HG02885 (cell line): ENCODE measurements around the gene FANCC.
A peak's percentile ranks its signal among the peaks of the same experiment; 100 is the strongest.
"Not testable (repeated sequence)": the region's sequence is repeated elsewhere in the genome, so short reads cannot be mapped to it uniquely, and the experiment has no call there.

Experiments
- ATAC-seq: cut with Tn5 transposase; IDR thresholded peaks from one replicate; pipeline ENCODE4 v1.9.1; 2021; ENCODE audit warnings: mild to moderate bottlenecking; ENCODE audit not compliant: unreplicated experiment, poor library complexity

FANCC gene

GRCh38 chr9:95330720-95331404 lies 13.4 kb upstream of the FANCC start:
- ATAC-seq, result no peak

- ATAC-seq, result not testable (repeated sequence)
Measured at GRCh38 chr9:95329061-95329460, 11.6 kb upstream of the FANCC start.

- ATAC-seq, result no peak
Measured at GRCh38 chr9:95327239-95327865, 9.8 kb upstream of the FANCC start.

- no peak for ATAC-seq
Measured at GRCh38 chr9:95325221-95325620, 7.7 kb upstream of the FANCC start.

GRCh38 chr9:95317893-95318211 lies 343 bp upstream of the FANCC start:
- no peak for ATAC-seq

GRCh38 chr9:95316794-95317118 lies 753 bp downstream of the FANCC start:
- peak; percentile 49 for ATAC-seq

- ATAC-seq, result no peak
Measured at GRCh38 chr9:95316274-95316673, 1.2 kb downstream of the FANCC start.

- ATAC-seq, result no peak
Measured at GRCh38 chr9:95315108-95315746, 2.3 kb downstream of the FANCC start.

- no peak for ATAC-seq
Measured at GRCh38 chr9:95313010-95313498, 4.5 kb downstream of the FANCC start.

- no peak for ATAC-seq
Measured at GRCh38 chr9:95311961-95312360, 5.5 kb downstream of the FANCC start.

- no peak for ATAC-seq
Measured at GRCh38 chr9:95307538-95307937, 10.0 kb downstream of the FANCC start.

GRCh38 chr9:95306819-95307218 lies 10.7 kb downstream of the FANCC start:
- ATAC-seq, result no peak

GRCh38 chr9:95305770-95306492 lies 11.6 kb downstream of the FANCC start:
- no peak for ATAC-seq

- no peak for ATAC-seq
Measured at GRCh38 chr9:95302479-95302878, 15.0 kb downstream of the FANCC start.

- no peak for ATAC-seq
Measured at GRCh38 chr9:95297760-95298159, 19.7 kb downstream of the FANCC start.

GRCh38 chr9:95297316-95297715 lies 20.2 kb downstream of the FANCC start:
- no peak for ATAC-seq

GRCh38 chr9:95296761-95297160 lies 20.7 kb downstream of the FANCC start:
- no peak for ATAC-seq

- ATAC-seq, result not testable (repeated sequence)
Measured at GRCh38 chr9:95293296-95293695, 24.2 kb downstream of the FANCC start.

- no peak for ATAC-seq
Measured at GRCh38 chr9:95292226-95292625, 25.3 kb downstream of the FANCC start.

- no peak for ATAC-seq
Measured at GRCh38 chr9:95286151-95286550, 31.4 kb downstream of the FANCC start.

GRCh38 chr9:95285307-95285706 lies 32.2 kb downstream of the FANCC start:
- no peak for ATAC-seq
